AG08396 (cell line): ENCODE data around the gene GNAS-AS1.

ENCODE experiments used
- DNase-seq: peaks from one replicate; pipeline ENCODE4 v3.0.0; 2012; ENCODE audit warnings: low spot score, mixed read lengths

Gene GNAS-AS1

DNA sequence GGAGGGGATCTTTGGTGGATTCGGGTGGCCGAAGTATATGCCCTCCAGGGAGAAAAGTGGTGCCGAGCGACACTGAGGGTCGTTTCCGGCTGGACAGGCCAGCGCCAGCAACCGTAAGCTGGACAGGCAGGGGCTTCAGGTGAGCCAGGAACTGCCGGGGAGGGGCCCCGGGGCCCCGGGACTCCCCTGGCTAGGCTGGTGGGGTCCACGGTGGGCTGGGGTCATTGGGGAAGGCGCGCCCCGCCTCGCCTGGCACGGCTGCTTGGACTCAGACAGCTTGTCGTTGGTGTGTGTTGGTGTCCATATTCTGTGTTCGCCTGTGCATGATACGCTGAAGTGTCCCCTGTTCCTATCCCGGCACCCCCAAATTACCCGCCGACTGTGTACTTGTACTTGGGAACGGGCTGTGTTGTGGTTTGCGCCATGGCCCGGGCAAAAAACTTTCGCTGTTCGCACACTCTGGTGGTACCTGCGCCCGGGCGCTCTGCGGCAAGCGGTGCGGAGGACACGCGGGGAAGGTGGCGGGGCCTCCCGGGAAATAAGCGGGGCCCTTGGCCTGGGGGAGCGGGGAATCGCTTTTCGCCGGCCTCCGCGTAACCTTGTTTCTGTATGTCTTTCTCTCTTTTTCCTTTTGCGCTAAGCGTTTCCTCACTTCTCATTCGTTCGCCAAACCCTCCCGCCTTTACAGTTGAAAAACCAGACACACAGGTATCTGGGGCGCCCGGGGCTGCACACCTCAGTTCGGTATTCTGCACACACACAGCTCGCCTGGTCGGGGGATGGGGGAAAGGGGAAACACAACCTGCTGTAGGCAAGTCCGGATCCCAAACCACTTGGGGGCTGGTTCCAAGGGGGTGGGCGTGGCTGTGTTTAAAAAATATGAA lies 5.0 kb upstream of the GNAS-AS1 start:
- no peak for DNase-seq

DNA sequence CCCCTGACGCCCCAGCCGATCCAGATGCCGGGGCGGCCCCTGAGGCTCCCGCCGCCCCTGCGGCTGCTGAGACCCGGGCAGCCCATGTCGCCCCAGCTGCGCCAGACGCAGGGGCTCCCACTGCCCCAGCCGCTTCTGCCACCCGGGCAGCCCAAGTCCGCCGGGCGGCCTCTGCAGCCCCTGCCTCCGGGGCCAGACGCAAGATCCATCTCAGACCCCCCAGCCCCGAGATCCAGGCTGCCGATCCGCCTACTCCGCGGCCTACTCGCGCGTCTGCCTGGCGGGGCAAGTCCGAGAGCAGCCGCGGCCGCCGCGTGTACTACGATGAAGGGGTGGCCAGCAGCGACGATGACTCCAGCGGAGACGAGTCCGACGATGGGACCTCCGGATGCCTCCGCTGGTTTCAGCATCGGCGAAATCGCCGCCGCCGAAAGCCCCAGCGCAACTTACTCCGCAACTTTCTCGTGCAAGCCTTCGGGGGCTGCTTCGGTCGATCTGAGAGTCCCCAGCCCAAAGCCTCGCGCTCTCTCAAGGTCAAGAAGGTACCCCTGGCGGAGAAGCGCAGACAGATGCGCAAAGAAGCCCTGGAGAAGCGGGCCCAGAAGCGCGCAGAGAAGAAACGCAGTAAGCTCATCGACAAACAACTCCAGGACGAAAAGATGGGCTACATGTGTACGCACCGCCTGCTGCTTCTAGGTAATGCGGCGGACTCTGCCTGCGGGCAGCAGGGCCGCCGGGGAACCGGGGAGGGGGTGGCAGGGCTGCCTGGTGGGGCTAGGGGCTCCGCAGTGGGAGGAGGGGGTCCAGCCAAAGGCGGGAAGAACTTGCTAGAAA lies 4.2 kb upstream of the GNAS-AS1 start:
- DNase-seq: no peak

DNA sequence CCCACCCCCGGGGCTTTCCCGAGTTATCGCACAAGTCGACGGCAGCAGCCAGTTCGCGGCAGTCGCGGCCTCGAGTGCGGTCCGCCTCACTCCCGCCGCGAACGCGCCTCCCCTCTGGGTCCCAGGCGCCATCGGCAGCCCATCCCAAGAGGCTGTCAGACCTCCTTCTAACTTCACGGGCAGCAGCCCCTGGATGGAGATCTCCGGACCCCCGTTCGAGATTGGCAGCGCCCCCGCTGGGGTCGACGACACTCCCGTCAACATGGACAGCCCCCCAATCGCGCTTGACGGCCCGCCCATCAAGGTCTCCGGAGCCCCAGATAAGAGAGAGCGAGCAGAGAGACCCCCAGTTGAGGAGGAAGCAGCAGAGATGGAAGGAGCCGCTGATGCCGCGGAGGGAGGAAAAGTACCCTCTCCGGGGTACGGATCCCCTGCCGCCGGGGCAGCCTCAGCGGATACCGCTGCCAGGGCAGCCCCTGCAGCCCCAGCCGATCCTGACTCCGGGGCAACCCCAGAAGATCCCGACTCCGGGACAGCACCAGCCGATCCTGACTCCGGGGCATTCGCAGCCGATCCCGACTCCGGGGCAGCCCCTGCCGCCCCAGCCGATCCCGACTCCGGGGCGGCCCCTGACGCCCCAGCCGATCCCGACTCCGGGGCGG lies 3.4 kb upstream of the GNAS-AS1 start:
- DNase-seq: no peak

DNA sequence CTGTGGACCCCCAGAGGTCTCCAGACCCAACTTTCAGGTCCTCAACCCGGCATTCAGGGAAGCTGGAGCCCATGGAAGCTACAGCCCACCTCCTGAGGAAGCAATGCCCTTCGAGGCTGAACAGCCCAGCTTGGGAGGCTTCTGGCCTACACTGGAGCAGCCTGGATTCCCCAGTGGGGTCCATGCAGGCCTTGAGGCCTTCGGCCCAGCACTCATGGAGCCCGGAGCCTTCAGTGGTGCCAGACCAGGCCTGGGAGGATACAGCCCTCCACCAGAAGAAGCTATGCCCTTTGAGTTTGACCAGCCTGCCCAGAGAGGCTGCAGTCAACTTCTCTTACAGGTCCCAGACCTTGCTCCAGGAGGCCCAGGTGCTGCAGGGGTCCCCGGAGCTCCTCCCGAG lies 2.8 kb upstream of the GNAS-AS1 start:
- no peak for DNase-seq

DNA sequence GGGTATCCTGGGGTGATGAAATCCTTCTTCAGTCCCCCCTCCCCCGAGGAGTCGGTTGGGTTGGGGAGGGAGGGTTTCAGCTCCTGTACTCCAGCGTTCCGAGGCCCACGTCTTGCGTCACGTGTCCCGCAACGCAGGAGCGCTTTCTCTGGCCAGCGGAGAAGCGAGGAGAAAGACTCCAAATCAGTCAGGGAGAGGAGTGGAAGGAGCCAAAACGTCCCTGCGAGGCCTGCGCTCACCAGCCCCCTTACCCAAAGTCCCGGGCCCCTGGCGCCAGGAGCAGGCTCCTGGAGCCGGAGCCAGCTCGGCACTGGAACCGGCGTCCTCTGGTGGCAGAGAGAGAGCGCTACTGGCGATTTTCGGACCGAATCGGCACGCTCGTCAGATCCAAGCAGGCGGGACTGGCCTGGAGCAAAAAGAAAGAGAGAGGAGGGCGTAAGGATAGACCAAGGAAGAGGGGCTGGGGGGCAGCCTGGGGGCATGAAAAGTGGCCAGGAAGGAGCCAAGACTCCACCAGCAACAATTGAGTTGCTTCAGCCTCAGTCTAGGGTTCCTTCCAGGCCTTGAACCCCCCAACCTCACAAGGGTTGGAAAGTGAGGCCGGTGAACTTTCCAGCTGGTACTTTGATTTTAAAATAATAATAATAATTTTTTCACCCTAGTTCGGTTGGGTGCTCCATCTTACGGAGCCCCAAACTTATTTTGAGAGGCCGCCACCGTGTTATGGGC lies 2.0 kb upstream of the GNAS-AS1 start, which contains the start of gene GNAS:
GNAS (plus strand) TSS at position 174 of the 729 bp plus-strand sequence.
- peak; percentile 84 for DNase-seq

DNA sequence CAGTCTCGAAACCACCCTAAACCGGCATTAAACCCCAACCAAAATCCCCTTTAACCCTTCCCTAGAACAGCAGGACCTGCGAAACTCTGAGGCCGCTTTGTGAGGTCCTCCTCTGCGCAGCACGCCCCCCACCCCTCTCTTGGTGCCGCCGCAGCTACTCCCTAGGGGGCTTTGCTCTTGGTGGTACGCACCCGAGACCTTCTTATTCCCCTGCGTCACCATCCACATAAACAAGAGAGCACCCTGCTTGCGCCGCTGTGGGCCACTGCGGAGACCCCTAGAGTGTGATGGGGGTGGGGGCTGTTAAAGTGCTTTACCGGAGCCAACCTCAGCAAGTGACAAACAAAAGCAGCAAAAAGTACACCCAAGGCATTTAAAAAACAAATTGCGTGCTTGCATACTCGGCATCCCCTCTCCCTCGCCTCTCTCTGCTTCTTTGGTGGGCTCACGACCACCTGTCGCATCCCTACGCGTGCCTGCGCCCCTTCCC lies 1.3 kb upstream of the GNAS-AS1 start:
- no peak for DNase-seq

DNA sequence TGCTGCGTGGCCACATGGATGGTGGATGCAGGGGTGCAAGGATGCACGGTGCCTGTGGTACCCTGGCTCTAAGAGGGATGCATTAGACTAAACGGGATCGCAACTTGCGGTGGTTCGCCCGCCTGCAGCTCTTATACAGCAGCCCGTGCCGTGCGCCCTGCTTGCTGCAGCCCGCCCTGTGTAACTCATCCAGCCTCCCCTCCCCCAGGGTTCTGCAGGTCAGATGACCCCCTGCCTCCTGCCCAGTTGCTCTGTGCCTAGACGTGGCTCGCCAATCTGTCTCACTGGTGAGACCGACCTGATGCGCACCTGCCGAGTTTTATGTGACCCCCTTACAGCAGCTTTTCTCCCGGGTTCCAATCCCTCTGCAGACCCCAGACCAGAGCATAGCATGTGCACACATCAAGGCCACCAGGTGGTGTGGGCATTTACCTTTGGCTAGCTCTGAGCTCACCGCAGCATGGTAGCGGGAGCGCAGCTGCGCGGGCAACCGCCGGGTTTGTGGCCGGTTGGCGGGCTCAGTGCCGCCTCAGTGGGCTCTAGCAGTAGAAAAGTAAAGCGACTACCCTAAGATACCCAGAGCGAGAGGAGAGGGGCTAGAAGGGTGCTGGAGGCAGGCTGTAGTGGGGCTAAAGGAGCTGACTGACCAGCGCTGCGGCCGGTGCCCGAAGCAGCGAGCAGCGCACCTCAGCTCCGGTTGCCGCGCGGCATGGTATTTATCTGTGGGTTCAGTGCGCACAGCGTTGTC lies 693 bp upstream of the GNAS-AS1 start:
- DNase-seq: no peak

DNA sequence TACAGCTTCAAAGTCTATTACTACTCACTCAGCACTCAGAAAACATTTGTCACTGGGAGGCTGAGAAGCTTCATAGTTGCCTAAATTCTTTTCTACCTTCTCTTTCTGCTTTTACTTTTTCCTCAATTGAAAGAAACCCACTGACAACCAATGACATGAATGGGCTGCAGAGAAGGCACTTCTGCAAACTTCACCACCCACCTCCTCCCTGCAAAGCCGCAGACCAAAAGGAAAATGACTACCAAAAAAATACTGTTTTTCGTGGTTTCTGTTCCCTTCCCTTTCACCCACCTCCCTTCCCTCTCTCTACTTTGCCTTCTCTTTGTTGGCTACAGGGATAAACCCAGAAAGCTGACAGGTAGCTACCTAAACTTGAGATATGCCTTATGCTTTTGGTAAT lies 3.2 kb downstream of the GNAS-AS1 start:
- DNase-seq: no peak

DNA sequence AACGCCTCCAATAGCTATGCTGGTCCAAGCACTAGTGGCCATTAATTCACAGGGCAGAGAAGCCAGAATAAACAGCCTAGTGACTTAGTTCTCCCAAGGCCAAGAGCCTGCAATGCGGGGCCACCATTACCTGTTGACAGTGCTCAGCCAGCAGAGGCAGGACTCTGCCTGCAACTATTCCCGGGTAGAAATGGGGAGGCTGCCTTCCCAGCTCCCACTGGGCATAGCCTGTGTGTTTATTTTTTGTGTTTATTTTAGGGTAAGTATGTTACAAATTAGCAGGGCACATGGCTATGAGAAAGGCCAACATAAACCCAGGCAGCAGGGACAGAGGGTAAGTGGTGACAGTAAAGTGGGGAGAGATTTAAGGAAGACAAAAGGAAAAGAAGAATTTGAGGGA lies 5.0 kb downstream of the GNAS-AS1 start:
- DNase-seq: no peak

DNA sequence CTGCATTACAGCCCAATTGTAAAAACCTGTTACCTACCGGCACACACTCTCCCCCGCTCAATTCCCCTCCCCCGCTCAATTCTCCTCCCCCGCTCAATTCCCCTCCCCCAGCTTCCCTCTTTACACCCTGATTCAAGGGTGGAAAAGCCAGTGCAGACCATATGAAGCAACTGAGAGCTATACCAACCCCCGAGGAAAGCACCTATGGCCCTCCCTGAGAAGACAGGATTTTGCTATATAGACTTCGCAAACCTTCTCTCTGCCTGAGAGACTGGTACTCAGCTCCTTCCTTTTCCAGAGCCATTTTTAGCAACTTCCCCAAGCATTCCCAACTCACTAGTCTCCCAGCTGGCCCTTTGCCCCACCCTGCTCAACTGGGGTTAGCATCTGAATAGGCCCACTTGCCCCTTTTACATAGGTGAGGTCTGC lies 7.6 kb downstream of the GNAS-AS1 start:
- no peak for DNase-seq

DNA sequence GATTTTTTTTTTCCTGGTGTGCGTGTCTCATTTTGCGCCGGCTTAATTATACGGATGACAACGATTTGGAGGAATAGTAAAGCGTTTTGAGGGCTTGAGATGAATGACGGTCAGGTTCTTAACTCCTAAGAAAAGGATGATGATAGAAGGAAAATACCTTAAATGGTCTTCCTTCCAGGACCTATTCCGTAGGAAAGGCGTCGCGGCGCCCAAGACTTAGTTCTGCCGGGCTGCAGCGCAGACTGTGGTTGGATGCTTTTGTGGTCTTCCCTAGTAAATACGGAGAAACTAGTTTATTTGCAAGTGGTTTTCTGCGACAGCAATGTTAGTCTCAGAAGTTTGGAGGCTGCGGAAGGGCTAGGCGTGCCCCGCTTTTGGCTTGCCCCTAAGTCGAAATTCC lies 8.4 kb downstream of the GNAS-AS1 start:
- DNase-seq: no peak

DNA sequence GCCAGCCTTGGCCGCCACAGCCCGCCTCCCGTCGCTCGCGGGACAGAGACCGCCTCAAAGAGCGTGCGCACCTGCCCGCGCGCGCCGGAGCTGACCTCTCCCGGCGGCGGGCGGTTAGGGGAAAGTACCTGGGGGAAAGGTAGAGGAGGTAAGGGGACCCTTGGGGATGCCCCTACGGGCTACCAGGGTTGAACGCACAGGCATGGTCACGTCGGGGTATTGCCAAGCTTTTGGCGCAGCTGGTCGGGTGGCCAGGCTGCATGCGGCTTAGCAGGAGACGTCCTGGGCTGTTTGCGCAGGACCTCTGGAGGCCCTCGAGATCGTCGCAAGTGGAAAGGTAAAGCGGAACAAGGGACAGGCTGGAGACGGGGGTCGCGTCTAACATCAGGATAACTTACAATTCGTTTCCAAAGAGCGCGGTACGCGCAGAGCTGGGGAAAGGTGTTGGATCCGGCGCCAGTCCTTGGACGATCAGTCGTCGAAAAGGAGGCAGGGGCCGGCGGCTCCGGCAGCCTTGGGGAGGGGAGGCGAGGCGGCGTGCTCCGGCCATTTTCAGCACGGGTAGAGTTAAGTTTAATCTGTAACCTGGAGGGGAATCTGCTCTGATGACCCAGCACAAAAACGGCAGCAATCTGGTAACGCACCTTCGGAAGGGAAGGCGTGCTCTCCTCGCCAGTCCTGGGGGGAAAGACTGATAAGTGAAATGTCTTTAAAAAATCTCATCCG lies 9.0 kb downstream of the GNAS-AS1 start:
- DNase-seq: no peak

DNA sequence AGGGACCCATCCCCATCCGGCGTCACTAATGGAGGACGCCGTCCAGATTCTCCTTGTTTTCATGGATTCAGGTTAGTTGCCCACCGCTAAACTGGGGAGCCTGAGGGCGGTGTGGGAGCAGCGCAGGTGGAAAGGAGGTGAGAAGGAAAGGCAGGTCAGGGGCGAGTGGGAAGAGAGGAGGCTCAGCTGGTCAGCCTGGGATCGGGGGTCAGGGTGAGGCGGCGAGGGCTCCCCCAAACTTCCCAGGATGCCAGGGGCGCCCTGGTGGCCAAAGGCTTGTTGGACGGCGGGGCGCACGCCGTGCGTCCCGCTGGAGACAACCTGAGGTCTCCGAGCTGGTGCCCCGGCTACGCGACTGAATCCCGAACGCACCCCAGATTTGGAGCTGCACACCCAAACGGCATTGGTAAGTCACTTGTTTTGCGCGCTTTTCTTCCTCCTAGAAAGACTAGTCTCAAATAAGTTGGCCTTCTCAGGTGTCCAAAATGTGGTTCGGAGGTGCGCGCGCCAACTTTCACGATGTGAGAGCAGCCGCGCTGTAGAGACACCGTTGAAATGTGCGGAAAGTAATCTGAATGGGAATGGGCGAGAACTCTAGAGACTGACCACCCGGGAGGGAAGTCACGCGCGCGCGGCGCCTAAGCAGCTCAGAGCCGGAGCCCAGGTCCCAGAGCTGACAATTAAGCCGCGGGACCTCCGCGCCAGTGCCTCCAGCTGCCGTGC lies 9.7 kb downstream of the GNAS-AS1 start:
- DNase-seq: no peak

DNA sequence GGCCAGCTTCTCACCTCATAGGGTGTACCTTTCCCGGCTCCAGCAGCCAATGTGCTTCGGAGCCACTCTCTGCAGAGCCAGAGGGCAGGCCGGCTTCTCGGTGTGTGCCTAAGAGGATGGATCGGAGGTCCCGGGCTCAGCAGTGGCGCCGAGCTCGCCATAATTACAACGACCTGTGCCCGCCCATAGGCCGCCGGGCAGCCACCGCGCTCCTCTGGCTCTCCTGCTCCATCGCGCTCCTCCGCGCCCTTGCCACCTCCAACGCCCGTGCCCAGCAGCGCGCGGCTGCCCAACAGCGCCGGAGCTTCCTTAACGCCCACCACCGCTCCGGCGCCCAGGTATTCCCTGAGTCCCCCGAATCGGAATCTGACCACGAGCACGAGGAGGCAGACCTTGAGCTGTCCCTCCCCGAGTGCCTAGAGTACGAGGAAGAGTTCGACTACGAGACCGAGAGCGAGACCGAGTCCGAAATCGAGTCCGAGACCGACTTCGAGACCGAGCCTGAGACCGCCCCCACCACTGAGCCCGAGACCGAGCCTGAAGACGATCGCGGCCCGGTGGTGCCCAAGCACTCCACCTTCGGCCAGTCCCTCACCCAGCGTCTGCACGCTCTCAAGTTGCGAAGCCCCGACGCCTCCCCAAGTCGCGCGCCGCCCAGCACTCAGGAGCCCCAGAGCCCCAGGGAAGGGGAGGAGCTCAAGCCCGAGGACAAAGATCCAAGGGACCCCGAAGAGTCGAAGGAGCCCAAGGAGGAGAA lies 10.5 kb downstream of the GNAS-AS1 start:
- DNase-seq: no peak

DNA sequence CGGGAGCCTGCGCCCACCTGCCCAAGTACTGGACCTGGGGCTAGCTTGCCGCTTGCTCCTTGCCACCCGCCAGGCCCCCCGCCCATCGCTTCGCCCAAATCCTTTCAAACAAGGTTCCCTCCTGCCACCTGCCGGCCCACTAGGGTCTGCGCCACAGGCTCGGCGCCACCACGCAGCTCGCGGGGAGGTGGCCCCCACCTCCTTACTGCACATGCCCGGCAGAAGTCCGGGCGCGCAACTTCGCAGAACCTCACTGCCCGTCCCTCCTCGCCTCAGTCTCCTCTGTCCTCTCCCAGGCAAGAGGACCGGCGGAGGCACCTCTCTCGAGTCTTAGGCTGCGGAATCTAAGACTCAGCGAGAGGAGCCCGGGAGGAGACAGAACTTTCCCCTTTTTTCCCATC lies 11.2 kb downstream of the GNAS-AS1 start:
- DNase-seq: no peak

DNA sequence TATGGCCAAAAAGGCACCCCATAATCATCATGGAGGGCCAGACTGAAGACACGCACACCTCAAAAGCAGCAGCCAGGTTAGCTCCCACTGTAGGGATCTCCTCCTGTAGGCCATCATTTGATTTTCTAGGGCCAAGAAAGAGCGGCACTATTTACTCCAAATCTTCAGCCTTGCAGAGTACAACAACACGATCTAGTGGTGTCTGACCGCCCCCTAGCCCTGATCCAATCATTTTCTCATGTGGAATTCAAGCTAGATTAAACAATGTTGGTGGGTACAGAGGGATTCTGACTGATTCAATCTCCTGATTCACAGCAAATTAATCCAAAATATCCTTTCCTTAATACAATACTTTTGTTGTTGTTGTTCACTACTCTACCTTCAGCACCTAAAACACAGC lies 12.5 kb downstream of the GNAS-AS1 start:
- no peak for DNase-seq

DNA sequence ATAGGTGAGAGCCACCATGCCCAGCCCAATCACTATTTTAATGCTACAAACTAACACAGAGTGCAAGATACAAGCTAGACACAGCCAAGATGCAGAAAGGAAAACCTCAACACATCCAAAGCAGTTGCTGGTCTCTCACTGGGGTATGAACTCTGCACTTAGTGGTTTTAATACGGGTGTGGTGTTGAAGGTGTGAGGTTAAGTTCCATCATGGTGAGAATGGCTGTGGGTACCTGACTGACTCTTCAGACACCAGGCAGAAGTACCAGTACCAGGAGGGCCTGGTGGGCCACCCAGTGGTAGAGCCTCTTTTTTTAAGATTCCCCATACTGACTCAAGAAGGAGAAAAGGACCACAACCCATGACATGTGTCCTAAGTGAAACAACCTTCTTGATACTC lies 13.0 kb downstream of the GNAS-AS1 start:
- DNase-seq: no peak

DNA sequence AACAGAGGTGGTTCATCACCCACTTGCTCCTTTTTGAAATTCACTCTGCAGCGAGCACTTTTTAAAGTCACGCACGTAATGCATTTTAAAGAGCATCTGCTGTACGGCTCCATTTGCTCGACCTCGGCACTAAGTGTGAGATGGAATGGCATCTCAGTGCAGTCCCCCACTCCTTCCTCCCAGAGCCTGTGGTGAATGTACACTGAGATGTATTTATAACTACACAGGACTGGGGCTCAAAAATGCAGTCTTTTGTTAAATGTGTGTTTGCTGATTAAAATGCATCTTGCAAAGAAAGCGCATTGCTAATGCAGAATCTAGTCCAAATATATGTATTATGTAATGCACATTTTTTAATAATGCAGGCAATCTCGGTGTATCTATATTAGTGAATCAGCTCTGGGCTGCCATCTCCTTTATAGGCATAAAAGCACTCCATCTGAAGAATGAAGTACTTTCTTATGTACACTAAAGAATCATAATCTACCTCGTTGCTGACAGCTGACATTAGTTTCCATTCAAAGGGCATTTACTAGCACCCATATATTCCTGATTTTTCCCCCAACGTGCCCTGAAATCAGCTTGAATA lies 14.0 kb downstream of the GNAS-AS1 start:
- DNase-seq: no peak
